Fibroblast of the aortic adventitia (primary cell): ENCODE measurements around the gene OR2T1. TPM values are rescaled to one million over a fixed set of nuclear protein-coding genes. Genes with fewer than 3 reads are reported as not detected.
"Not testable (repeated sequence)": the region's sequence is repeated elsewhere in the genome, so short reads cannot be mapped to it uniquely, and the experiment has no call there.

Experiments
- DNase-seq: peaks from one replicate; pipeline ENCODE4 v3.0.0-alpha.2; 2010; ENCODE audit warnings: low read depth
- H3K4me3 ChIP-seq: 2 replicates; pipeline ENCODE4 v1.5.1; 2011; ENCODE audit warnings: low read depth, mild to moderate bottlenecking, control low read depth, low read length, moderate library complexity
- total RNA-seq: library from RNA; depleted of rRNA; stranded (reverse); fragments of >200 nt; gene quantifications from 2 replicates; pipeline ENCODE4 v1.2.3, GENCODE V29; 2012; ENCODE audit warnings: low replicate concordance

OR2T1 gene
- total RNA-seq, 1 donor, result not detected

DNA sequence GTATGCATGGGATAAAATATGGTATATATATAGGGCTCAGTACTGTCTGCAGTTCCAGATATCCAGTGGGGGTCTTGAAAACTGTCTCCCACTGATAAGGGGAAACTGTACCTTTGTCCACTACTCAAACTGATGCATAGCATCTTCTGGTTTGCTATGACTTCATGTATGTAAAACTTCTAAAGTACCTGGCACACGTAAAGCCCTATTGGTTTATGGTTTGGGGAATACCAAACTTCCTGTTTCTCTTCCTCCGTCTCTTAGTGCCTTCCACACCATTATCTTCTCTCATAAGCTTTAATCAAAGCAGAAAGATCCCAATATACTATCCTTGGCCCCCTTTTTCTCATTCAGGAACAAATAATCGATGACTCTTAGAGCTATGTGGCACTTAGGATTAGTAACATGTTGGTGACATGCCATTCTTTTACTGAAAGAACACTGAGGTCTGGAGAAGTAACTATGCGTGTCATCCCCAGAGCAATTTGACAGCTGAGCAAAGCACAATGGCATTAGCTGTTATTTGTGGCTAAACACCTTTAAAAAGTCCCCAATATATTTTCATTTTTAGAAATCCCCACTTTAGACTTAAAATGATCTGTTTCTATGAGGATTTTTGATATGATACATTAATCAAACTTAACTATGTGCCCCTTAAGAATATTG is 45.7 kb downstream of the OR2T1 start:
- not testable (repeated sequence) for DNase-seq, H3K4me3 ChIP-seq

DNA sequence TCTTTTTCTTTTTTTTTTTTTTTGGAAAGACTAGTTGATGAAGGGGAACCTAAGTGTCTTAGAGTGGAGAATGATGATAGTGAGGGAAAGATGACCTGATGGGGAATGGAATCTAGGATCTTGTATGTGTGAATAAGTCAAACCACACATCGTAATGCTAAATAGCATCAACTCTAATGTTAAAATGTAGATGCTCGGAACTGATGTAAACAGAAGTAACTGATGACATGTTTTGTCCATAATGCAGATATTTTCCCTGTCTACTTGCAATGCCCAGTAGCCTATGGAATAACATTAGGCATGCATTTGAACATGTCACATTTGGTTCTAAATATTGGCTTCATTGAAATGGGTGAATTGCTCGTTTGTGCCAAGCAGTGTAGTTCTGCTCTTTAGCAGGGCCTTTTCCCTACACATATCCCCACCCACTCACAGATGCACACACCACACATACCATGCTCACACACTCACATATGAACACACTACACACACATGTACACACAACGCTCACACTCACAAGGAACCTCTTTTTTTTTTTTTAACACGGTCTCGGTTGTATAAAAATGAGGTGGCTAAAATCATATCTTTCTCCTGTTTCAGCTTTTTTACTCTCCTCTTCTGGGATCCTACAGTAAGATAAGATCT is 47.1 kb downstream of the OR2T1 start:
- H3K4me3 ChIP-seq, DNase-seq: not testable (repeated sequence)

DNA sequence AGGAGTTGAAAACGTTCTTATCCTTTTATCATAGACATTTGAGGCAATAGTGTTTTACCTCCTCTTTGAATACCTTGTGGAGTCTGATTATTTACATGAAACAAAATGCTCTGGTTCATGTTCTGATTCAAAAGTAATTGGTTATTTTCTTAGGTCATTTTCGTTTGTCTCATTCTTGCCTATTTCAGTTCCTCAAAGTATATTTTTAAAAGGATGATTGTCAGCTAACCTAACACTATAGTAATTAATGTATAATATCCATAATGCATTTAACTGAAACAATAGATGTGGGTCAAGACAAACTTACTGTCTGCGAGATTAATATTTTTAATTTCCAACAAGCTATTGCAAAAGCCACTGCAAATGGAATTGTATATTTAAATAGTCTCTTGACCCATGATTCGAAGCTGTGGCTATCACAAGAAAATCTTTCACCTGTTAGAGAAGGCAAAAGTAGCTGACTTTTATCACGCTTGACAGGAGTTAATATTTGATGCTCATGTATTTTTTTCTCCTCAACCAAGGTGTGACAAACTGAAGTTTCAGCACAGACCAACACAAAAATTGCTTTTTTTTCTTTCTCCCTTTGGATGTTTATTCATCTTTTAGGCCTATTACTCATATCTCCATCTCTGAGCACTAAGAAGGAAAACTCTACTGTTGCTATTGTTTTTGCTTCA is 47.8 kb downstream of the OR2T1 start:
- DNase-seq, H3K4me3 ChIP-seq: not testable (repeated sequence)

DNA sequence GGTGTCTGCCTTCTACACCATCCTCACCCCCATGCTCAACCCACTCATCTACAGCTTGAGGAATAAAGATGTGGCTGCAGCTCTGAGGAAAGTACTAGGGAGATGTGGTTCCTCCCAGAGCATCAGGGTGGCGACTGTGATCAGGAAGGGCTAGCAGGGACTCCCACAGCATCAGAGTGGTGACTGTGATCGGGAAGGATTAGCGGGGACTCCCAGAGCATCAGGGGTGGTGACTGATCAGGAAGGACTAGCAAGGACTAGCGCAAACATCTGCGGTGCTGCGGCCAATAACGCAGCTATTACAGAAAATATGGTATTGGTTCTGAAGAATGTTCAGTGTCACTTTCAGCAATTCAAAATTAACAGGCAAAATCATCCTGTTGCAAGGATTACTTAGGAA is 50.8 kb downstream of the OR2T1 start:
- not testable (repeated sequence) for DNase-seq, H3K4me3 ChIP-seq

DNA sequence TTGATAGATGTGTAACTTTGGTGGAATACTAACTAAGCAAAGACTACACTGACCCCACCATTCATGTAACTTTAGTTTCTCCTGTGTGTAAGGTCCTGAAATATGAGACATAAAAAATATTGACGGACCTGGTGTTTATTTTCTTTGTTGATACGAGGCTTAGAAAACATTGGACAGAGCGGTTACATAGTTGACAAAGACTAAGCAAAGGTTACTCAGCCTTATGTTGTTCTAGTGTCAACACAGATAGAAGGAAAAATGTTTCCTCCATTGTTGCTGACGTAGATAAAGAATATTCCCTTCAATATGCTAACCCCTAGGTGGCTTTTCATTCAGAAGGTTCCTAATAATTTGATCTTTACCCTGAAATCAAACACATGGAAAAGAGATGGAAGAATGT is 52.2 kb downstream of the OR2T1 start:
- not testable (repeated sequence) for DNase-seq

DNA sequence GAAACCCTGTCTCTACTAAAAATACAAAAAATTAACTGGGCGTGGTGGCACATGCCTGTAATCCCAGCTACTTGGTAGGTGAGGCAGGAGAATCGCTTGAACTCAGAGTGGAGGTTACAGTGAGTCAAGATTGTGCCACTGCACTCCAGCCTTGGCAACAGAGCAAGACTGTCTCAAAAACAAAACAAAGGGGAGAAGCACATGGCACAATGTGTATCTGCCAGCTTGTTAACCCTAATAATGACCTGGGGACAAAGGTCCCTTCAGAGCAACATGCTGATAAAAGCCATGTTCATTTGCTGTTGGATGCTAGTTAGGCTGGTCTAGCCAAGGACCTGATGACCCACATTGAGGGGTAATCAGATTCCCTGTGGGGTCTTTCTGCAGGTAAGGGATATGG is 53.8 kb downstream of the OR2T1 start:
- DNase-seq, H3K4me3 ChIP-seq: not testable (repeated sequence)

More for the DNA sequence above, 52.2 kb downstream of the OR2T1 start:
- H3K4me3 ChIP-seq, result not testable (repeated sequence)

Other genes with a start within 250 kb of the OR2T1 start
- gene OR2M2, start 228.2 kb upstream of the OR2T1 start, total RNA-seq, result not detected in 2 replicates
- under 0.01 TPM in 1 of 2 replicates, not detected in the other for gene OR2M3, start 205.8 kb upstream of the OR2T1 start, total RNA-seq
- not detected in 2 replicates for gene OR2M4, start 171.6 kb upstream of the OR2T1 start, total RNA-seq
- gene OR2T33, start 125.1 kb upstream of the OR2T1 start, total RNA-seq, result not detected in 2 replicates
- not detected in 2 replicates for gene OR2T12, start 99.6 kb upstream of the OR2T1 start, total RNA-seq
- gene OR2M7, start 78.5 kb upstream of the OR2T1 start, total RNA-seq, result not detected in 2 replicates
- not detected in 2 replicates for gene OR14C36, start 54.3 kb upstream of the OR2T1 start, total RNA-seq
- gene OR2T4, start 41.4 kb upstream of the OR2T1 start, total RNA-seq, result not detected in 2 replicates
- gene OR2T6, start 27.3 kb upstream of the OR2T1 start, total RNA-seq, result not detected in 2 replicates
- not detected in 2 replicates for gene OR2T2, start 42.6 kb downstream of the OR2T1 start, total RNA-seq
- gene OR2T3, start 70.3 kb downstream of the OR2T1 start, total RNA-seq, result not detected in 2 replicates
- gene OR2T5, start 85.5 kb downstream of the OR2T1 start, total RNA-seq, result not detected in 2 replicates
- not detected in 2 replicates for gene OR2G6, start 105.0 kb downstream of the OR2T1 start, total RNA-seq
- not detected in 2 replicates for gene OR2T29, start 159.7 kb downstream of the OR2T1 start, total RNA-seq
- gene OR2T34, start 171.7 kb downstream of the OR2T1 start, total RNA-seq, result not detected in 2 replicates
- not detected in 2 replicates for gene OR2T10, start 194.7 kb downstream of the OR2T1 start, total RNA-seq
- gene OR2T11, start 232.0 kb downstream of the OR2T1 start, total RNA-seq, result not detected in 2 replicates
- not detected in 2 replicates for gene OR2T35, start 242.2 kb downstream of the OR2T1 start, total RNA-seq